Measurements from ENCODE around the gene ERCC6L.

The ERCC6L gene

GRCh38 chrX:72238721-72239475 lies at the start of gene ERCC6L:
TSS of gene ERCC6L (minus strand) at chrX:72239027. CDS start at chrX:72238911, 116 bp downstream.
- peak; percentile 86 for DNase-seq (ENCODE audit: low spot score)

- DNase-seq (ENCODE audit: low spot score), result no peak
These were observed 43.5 kb upstream of the ERCC6L start for GRCh38 chrX:72282302-72282701.

- DNase-seq (ENCODE audit: low spot score), result no peak
These were observed 41.6 kb upstream of the ERCC6L start for GRCh38 chrX:72280321-72280845.

- no peak for DNase-seq (ENCODE audit: low spot score)
These were observed 37.7 kb upstream of the ERCC6L start for GRCh38 chrX:72276478-72276953.

GRCh38 chrX:72274526-72274925 lies 35.7 kb upstream of the ERCC6L start:
- DNase-seq (ENCODE audit: low spot score), result no peak

- DNase-seq (ENCODE audit: low spot score), result peak; percentile 31
These were observed 34.9 kb upstream of the ERCC6L start for GRCh38 chrX:72273718-72274117.

GRCh38 chrX:72272868-72273267 lies 34.0 kb upstream of the ERCC6L start:
- no peak for DNase-seq (ENCODE audit: low spot score)

- no peak for DNase-seq (ENCODE audit: low spot score)
These were observed 33.0 kb upstream of the ERCC6L start for GRCh38 chrX:72271812-72272211.

GRCh38 chrX:72271091-72271788 lies 32.4 kb upstream of the ERCC6L start:
- no peak for DNase-seq (ENCODE audit: low spot score)

GRCh38 chrX:72270316-72270866 lies 31.6 kb upstream of the ERCC6L start:
- no peak for DNase-seq (ENCODE audit: low spot score)

- DNase-seq (ENCODE audit: low spot score), result no peak
These were observed 30.9 kb upstream of the ERCC6L start for GRCh38 chrX:72269671-72270251.

GRCh38 chrX:72268597-72269365 lies 30.0 kb upstream of the ERCC6L start:
- DNase-seq (ENCODE audit: low spot score), result no peak

- DNase-seq (ENCODE audit: low spot score), result no peak
These were observed 26.4 kb upstream of the ERCC6L start for GRCh38 chrX:72265263-72265662.

- no peak for DNase-seq (ENCODE audit: low spot score)
These were observed 23.2 kb upstream of the ERCC6L start for GRCh38 chrX:72262077-72262476.

GRCh38 chrX:72260448-72260847 lies 21.6 kb upstream of the ERCC6L start:
- DNase-seq (ENCODE audit: low spot score), result no peak

GRCh38 chrX:72258174-72258573 lies 19.3 kb upstream of the ERCC6L start:
- no peak for DNase-seq (ENCODE audit: low spot score)

GRCh38 chrX:72255864-72256263 lies 17.0 kb upstream of the ERCC6L start:
- DNase-seq (ENCODE audit: low spot score), result no peak

- DNase-seq (ENCODE audit: low spot score), result no peak
These were observed 16.6 kb upstream of the ERCC6L start for GRCh38 chrX:72255445-72255844.

GRCh38 chrX:72254816-72255215 lies 16.0 kb upstream of the ERCC6L start:
- DNase-seq (ENCODE audit: low spot score), result no peak

GRCh38 chrX:72253686-72254085 lies 14.9 kb upstream of the ERCC6L start:
- no peak for DNase-seq (ENCODE audit: low spot score)

GRCh38 chrX:72247206-72247942 lies 8.5 kb upstream of the ERCC6L start:
- no peak for DNase-seq (ENCODE audit: low spot score)

All from CD4-positive, alpha-beta T cell treated with Interleukin-2 at 100 ng/mL for 4 hours (primary cell).